Transverse colon (tissue), 4 donors: ENCODE results near the gene TBCK. TPM values are rescaled to one million over a fixed set of nuclear protein-coding genes. Genes with fewer than 3 reads are reported as not detected.
"Not testable (repeated sequence)": the region's sequence is repeated elsewhere in the genome, so short reads cannot be mapped to it uniquely, and the experiment has no call there.

Experiments used
- DNase-seq: peaks from one replicate; pipeline ENCODE4 v3.0.0-alpha.2; 2019
- H3K27ac ChIP-seq, 4 donors: fragments of 200-600 bp; sonication (generic); 2 replicates each; pipeline ENCODE4 v1.5.1; 2016 to 2018; ENCODE audit warnings: inconsistent platforms in 4 of 4
- H3K27me3 ChIP-seq: fragments of 200-600 bp; sonication (generic); 2 replicates; pipeline ENCODE4 v1.5.1; 2017; ENCODE audit warnings: inconsistent platforms
- H3K36me3 ChIP-seq, 4 donors: fragments of 200-600 bp; sonication (generic); 2 replicates each; pipeline ENCODE4 v1.5.1; 2017 to 2019; ENCODE audit warnings: inconsistent platforms in 4 of 4
- H3K4me1 ChIP-seq, 4 donors: fragments of 200-600 bp; sonication (generic); 2 replicates each; pipeline ENCODE4 v1.5.1; 2017 to 2020; ENCODE audit warnings: inconsistent platforms in 4 of 4
- H3K4me3 ChIP-seq, 4 donors: fragments of 200-600 bp; sonication (generic); 1 replicate in 1 of 4; 2 replicates in 3 of 4; pipeline versions ENCODE4 v1.5.1 to v1.6.1; 2017 to 2019; ENCODE audit warnings: inconsistent platforms in 4 of 4
- H3K9me3 ChIP-seq, 2 donors: fragments of 200-600 bp; sonication (generic); 2 replicates each; pipeline ENCODE4 v1.5.1; 2017 to 2019; ENCODE audit warnings: inconsistent platforms in 2 of 2
- CTCF ChIP-seq, 5 experiments: fragments of 200-600 bp in 3 of 5; fragments of 450-650 bp in 2 of 5; sonication (generic) in 3 of 5; IDR thresholded peaks; 1 replicate in 2 of 5; 2 replicates in 3 of 5; pipeline ENCODE4 v1.5.1; 2016 to 2017; ENCODE audit warnings: antibody characterized with exemption in 5 of 5, inconsistent platforms in 3 of 5, mild to moderate bottlenecking in 2 of 5, moderate library complexity in 1 of 5
- EP300 ChIP-seq: sonication (generic); formaldehyde crosslinking; IDR thresholded peaks from one replicate; pipeline ENCODE4 v1.6.1; 2017; ENCODE audit warnings: antibody characterized with exemption, low read depth
- POLR2A ChIP-seq: fragments of 450-650 bp; IDR thresholded peaks from one replicate; pipeline ENCODE4 v1.6.1; 2016; ENCODE audit warnings: antibody characterized with exemption, mild to moderate bottlenecking, moderate library complexity
- POLR2AphosphoS5 ChIP-seq, 3 donors: sonication (generic); formaldehyde crosslinking; IDR thresholded peaks; one replicate each; pipeline ENCODE4 v1.6.1; 2016; ENCODE audit warnings: antibody characterized with exemption in 3 of 3
- WGBS, 2 donors: methylation state at CpG; one replicate each; pipeline ENCODE4 v1.1.5; 2018; ENCODE audit warnings: low coverage in 1 of 2; 5-methylcytosine and 5-hydroxymethylcytosine counted together
- in situ Hi-C, 4 donors: fragments of 200-750 bp; cut with MboI; loops; one replicate each; pipeline versions ENCODE4 v1.15.0 to v1.15.1; 2017; ENCODE audit warnings: low sequenced_read_pairs in 3 of 4, low pct_ligation_motif_present in 1 of 4, low pct_unique_long_range_greater_than_20kb in 1 of 4
- intact Hi-C: fragments of 100-400 bp; cut with DNase I; formaldehyde crosslinking; loops from one replicate; pipeline ENCODE4 v1.15.1; 2023; ENCODE audit warnings: low total_unique reads
- total RNA-seq, 4 donors: library from RNA; depleted of rRNA; stranded (reverse); fragments of >200 nt; gene quantifications; one replicate each; pipeline ENCODE4 v1.1.0, GENCODE V29; 2016

The TBCK gene
- total RNA-seq, 4 donors from 2014 or later, result 31.0 to 82.7 (median 51.4) TPM

DNA sequence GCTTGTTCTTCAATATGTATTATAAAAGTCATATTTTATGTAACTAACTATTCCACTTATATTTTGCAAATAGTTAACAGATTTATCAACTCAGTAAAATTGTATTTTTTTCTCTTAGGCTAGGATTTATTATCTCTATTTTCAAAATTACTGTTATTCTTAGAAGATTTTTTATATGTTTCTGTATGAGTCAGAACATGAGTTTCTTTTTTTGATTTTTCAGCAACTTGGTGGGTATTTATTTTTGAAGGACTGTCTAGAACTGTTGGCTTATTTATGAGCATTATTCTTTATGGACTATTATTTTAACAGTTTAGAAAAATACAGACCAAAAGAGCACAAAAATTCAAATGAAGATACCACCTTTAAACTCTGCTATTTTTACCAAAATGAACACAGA is 7.1 kb upstream of the TBCK start:
- no peak for DNase-seq
- Histone ChIP-seq H3K4me3 (no peak overlapping the region), H3K27me3 (no peaks in the 10 kb centered on the region), H3K9me3 (no peaks in the 10 kb centered on the region), H3K4me1 (peaks cover 0 to 19% (median 1%) of the 10 kb centered on the region in 4 donors), H3K27ac (no peak overlapping the region), H3K36me3 (peaks cover 0 to 31% (median 16%) of the 10 kb centered on the region in 4 donors)
- intact Hi-C loops (no loop called here), in situ Hi-C loops (no loop called here)
- TF ChIP-seq EP300 (no peak), POLR2AphosphoS5 (IDR thresholded peaks at IDR 0.05) (no peak), CTCF (IDR thresholded peaks at IDR 0.05) (no peak), POLR2A (no peak)

- H3K4me3 ChIP-seq, in situ Hi-C loops, H3K9me3 ChIP-seq, DNase-seq, H3K27me3 ChIP-seq, intact Hi-C loops, H3K27ac ChIP-seq: not testable (repeated sequence)
- WGBS, 2 donors, result 83 to 84% methylated on average over 1 to 6 of the region's 6 CpGs
- Histone ChIP-seq H3K4me1 (peaks cover 9 to 30% (median 13%) of the 10 kb centered on the region in 4 donors), H3K36me3 (peaks cover 0 to 18% (median 9%) of the 10 kb centered on the region in 4 donors)
These were observed 5.8 kb upstream of the TBCK start for GRCh38 chr4:106321814-106322213.

DNA sequence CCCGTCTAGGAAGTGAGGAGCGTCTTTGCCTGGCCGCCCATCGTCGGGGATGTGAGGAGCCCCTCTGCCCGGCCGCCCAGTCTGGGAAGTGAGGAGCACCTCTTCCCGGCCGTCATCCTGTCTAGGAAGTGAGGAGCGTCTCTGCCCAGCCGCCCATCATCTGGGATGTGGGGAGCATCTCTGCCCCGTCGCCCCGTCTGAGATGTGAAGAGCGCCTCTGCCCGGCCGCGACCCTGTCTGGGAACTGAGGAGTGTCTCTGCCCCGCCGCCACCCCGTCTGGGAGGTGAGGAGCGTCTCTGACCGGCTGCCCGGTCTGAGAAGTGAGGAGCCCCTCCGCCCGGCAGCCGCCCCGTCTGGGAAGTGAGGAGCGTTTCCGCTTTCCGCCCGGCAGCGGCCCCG is 5.2 kb upstream of the TBCK start:
- in situ Hi-C loops, H3K4me3 ChIP-seq, H3K9me3 ChIP-seq, DNase-seq, H3K27me3 ChIP-seq, H3K27ac ChIP-seq, intact Hi-C loops: not testable (repeated sequence)
- peaks cover 9 to 30% (median 13%) of the 10 kb centered on the region in 4 donors for H3K4me1 ChIP-seq
- 96% methylated on average over 32 of the region's 34 CpGs; no CpG with 5 or more reads in 1 of the 2 donors for WGBS, 2 donors
- H3K36me3 ChIP-seq, result peaks cover 0 to 13% (median 7%) of the 10 kb centered on the region in 4 donors

- Histone ChIP-seq H3K9me3 (no peaks in the 10 kb centered on the region), H3K27me3 (no peaks in the 10 kb centered on the region), H3K36me3 (peaks cover 0 to 5% (median 2%) of the 10 kb centered on the region in 4 donors), H3K27ac (no peak overlapping the region), H3K4me1 (peaks cover 11 to 33% (median 13%) of the 10 kb centered on the region in 4 donors), H3K4me3 (no peak overlapping the region)
- DNase-seq, result no peak
- in situ Hi-C loops (no loop called here), intact Hi-C loops (no loop called here)
- 93 to 96% methylated on average over 1 of the region's 1 CpG for WGBS, 2 donors
- no peak for TF ChIP-seq POLR2A
- no peak for TF ChIP-seq POLR2AphosphoS5 (IDR thresholded peaks at IDR 0.05)
- TF ChIP-seq CTCF (IDR thresholded peaks at IDR 0.05), result no peak
- TF ChIP-seq EP300, result no peak
These were observed 4.2 kb upstream of the TBCK start for GRCh38 chr4:106320235-106320634.

GRCh38 chr4:106318511-106318910 is 2.5 kb upstream of the TBCK start:
- Histone ChIP-seq H3K27me3 (no peaks in the 10 kb centered on the region), H3K9me3 (no peaks in the 10 kb centered on the region), H3K36me3 (no peaks in the 10 kb centered on the region), H3K4me1 (peaks cover 18 to 47% (median 20%) of the 10 kb centered on the region in 4 donors), H3K4me3 (no peak overlapping the region), H3K27ac (no peak overlapping the region)
- in situ Hi-C loops (no loop called here), intact Hi-C loops (no loop called here)
- TF ChIP-seq EP300, result no peak
- no peak for TF ChIP-seq POLR2A
- no peak for DNase-seq

DNA sequence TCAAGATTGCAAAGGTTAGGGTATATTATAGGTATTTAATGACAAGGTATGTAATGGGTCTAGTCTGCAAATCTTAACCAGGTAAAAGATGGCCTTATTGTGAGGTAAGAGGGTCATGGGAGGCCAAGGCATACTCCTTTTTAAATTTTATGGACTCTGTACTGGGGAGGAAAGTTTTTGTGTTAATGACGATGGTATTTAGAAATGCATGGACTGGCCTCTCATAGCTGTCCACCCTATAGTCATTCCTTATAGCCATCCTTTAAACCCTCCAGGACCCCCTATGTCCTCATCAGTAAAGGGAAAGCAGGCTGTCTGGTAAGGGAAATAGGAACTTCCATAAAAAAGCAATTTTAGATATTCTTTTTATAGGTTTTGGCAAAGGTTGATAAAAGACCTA is 1.8 kb upstream of the TBCK start:
- Histone ChIP-seq H3K36me3 (no peaks in the 10 kb centered on the region), H3K9me3 (no peaks in the 10 kb centered on the region), H3K27me3 (no peaks in the 10 kb centered on the region), H3K27ac (peak overlapping the region in 1 of 4 donors; percentile 99), H3K4me1 (peaks cover 18 to 47% (median 20%) of the 10 kb centered on the region in 4 donors), H3K4me3 (peak overlapping the region in 1 of 4 donors; percentile 100)
- intact Hi-C loops (no loop called here), in situ Hi-C loops (no loop called here)
- 88% methylated on average over 1 of the region's 1 CpG; no CpG with 5 or more reads in 1 of the 2 donors for WGBS, 2 donors
- no peak for DNase-seq
- no peak for TF ChIP-seq CTCF (IDR thresholded peaks at IDR 0.05)
- no peak for TF ChIP-seq EP300
- TF ChIP-seq POLR2AphosphoS5 (IDR thresholded peaks at IDR 0.05), result no peak
- no peak for TF ChIP-seq POLR2A
